Spleen (tissue), 11 donors: ENCODE measurements around the gene LRRC4C. TPM values are rescaled to one million over a fixed set of nuclear protein-coding genes. Genes with fewer than 3 reads are reported as not detected.

Experiments used
- DNase-seq: peaks from one replicate; pipeline ENCODE4 v3.0.0-alpha.2; 2020
- H3K27ac ChIP-seq, 8 donors: fragments of 200-600 bp; sonication (generic) in 7 of 8; 1 replicate in 4 of 8; 2 replicates in 4 of 8; pipeline versions ENCODE4 v1.5.0 to v1.8.0; 2016 to 2021; ENCODE audit warnings: inconsistent platforms in 4 of 8, mild to moderate bottlenecking in 4 of 8, moderate library complexity in 1 of 8
- H3K27me3 ChIP-seq, 7 donors: fragments of 200-600 bp; sonication (generic) in 6 of 7; replicated peaks in 1 of 7; 1 replicate in 4 of 7; 2 replicates in 3 of 7; pipeline versions ENCODE4 v1.5.0 to v1.8.0; 2016 to 2021; ENCODE audit warnings: inconsistent platforms in 3 of 7, mild to moderate bottlenecking in 1 of 7
- H3K36me3 ChIP-seq, 6 donors: fragments of 200-600 bp; sonication (generic) in 5 of 6; 1 replicate in 4 of 6; 2 replicates in 2 of 6; pipeline versions ENCODE4 v1.5.0 to v1.8.0; 2016 to 2021; ENCODE audit warnings: inconsistent platforms in 2 of 6
- H3K4me1 ChIP-seq, 6 donors: fragments of 200-600 bp; sonication (generic) in 5 of 6; 1 replicate in 3 of 6; 2 replicates in 3 of 6; pipeline versions ENCODE4 v1.5.0 to v1.8.0; 2016 to 2021; ENCODE audit warnings: inconsistent platforms in 3 of 6
- H3K4me3 ChIP-seq, 8 donors: fragments of 200-600 bp; sonication (generic) in 7 of 8; 1 replicate in 4 of 8; 2 replicates in 4 of 8; pipeline versions ENCODE4 v1.5.0 to v1.8.0; 2016 to 2021; ENCODE audit warnings: inconsistent platforms in 4 of 8, mild to moderate bottlenecking in 4 of 8, moderate library complexity in 2 of 8
- H3K9me3 ChIP-seq, 8 donors: fragments of 200-600 bp; sonication (generic) in 7 of 8; 1 replicate in 4 of 8; 2 replicates in 4 of 8; pipeline versions ENCODE4 v1.5.0 to v1.8.0; 2016 to 2021; ENCODE audit warnings: inconsistent platforms in 4 of 8
- CTCF ChIP-seq, 11 experiments: fragments of 200-600 bp in 7 of 11; fragments of 450-650 bp in 4 of 11; sonication (generic) in 4 of 11; IDR thresholded peaks in 8 of 11; conservative IDR thresholded peaks in 3 of 11; 1 replicate in 7 of 11; 2 replicates in 4 of 11; pipeline versions ENCODE4 v1.4.0 to v1.8.0; 2016 to 2021; ENCODE audit warnings: antibody characterized with exemption in 11 of 11, inconsistent platforms in 4 of 11, mild to moderate bottlenecking in 1 of 11
- POLR2A ChIP-seq, 3 donors: fragments of 450-650 bp; IDR thresholded peaks; one replicate each; pipeline ENCODE4 v1.5.1; 2017; ENCODE audit warnings: antibody characterized with exemption in 3 of 3, mild to moderate bottlenecking in 1 of 3
- POLR2AphosphoS5 ChIP-seq, 3 donors: sonication (generic); formaldehyde crosslinking; IDR thresholded peaks; one replicate each; pipeline ENCODE4 v1.5.1; 2017; ENCODE audit warnings: antibody characterized with exemption in 3 of 3
- WGBS, 5 donors: extraction: QIAGEN DNeasy Blood & Tissue Kit in 3 of 5; methylation state at CpG; one replicate each; pipeline versions ENCODE4 v1.1.5 to v1.1.7; 2013 to 2018; 5-methylcytosine and 5-hydroxymethylcytosine counted together
- intact Hi-C: fragments of 100-400 bp; cut with DNase I; formaldehyde crosslinking; loops from one replicate; pipeline ENCODE4 v1.15.0; 2023; ENCODE audit warnings: low total_unique reads
- polyA plus RNA-seq, 3 donors: library from polyadenylated mRNA; stranded (reverse); fragments of 200-250 nt; gene quantifications; one replicate each; pipeline ENCODE4 v1.2.1, GENCODE V29; 2013
- total RNA-seq, 7 donors: library from RNA; depleted of rRNA in 3 of 7; stranded (reverse); fragments of >200 nt in 3 of 7; fragmentation: NEBNext Ultra II Directional in 4 of 7; extraction: Animal tissue kit (Norgen Biotek cat#: 25700) in 4 of 7; gene quantifications; one replicate each; pipeline versions ENCODE4 v1.1.0 to v1.2.1, GENCODE V29; 2016 to 2021
- donor health status: healthy with polysubstance abuse.
- donor health status: DM: no; HTN: no; CAD: no; lungs with moderate emphysema.
- donor health status: DM: no; HTN: no; CAD: no.
- donor health status: Bipolar disorder and iron deficiency.
- donor health status: healthy.
- donor health status: DM: no; HTN: no; CAD: no.
- donor health status: DM: yes; HTN: yes; CAD: no.

Gene LRRC4C
- total and polyA plus RNA-seq, 10 donors: 0.15 to 8.9 (median 1.9) TPM

GRCh38 chr11:40387240-40387980 is 1072.0 kb downstream of the LRRC4C start:
- intact Hi-C loops: no loop called here
- TF ChIP-seq POLR2A (IDR thresholded peaks at IDR 0.05) (no peak), POLR2AphosphoS5 (IDR thresholded peaks at IDR 0.05) (no peak), CTCF (IDR thresholded peaks at IDR 0.05 in 8 of 11, conservative IDR thresholded peaks at IDR 0.05 in 3 of 11) (no peak)
- H3K4me3 ChIP-seq: no peak overlapping the region
- no peaks in the 10 kb centered on the region for H3K36me3 ChIP-seq
- H3K9me3 ChIP-seq: peaks cover 0 to 5% (median 0%) of the 10 kb centered on the region in 8 donors
- H3K4me1 ChIP-seq: no peaks in the 10 kb centered on the region
- no peak for DNase-seq
- WGBS, 5 donors: 81 to 98% (median 88%) methylated on average over 2 of the region's 2 CpGs
- H3K27ac ChIP-seq: no peak overlapping the region
- H3K27me3 ChIP-seq: no peaks in the 10 kb centered on the region

GRCh38 chr11:40384991-40385390 is 1074.5 kb downstream of the LRRC4C start:
- Histone ChIP-seq H3K27ac (no peak overlapping the region), H3K27me3 (no peaks in the 10 kb centered on the region), H3K36me3 (no peaks in the 10 kb centered on the region), H3K4me3 (no peak overlapping the region), H3K9me3 (peaks cover 0 to 5% (median 0%) of the 10 kb centered on the region in 8 donors), H3K4me1 (no peaks in the 10 kb centered on the region)
- WGBS, 5 donors: 65 to 88% (median 71%) methylated on average over 1 of the region's 1 CpG
- no peak for DNase-seq
- TF ChIP-seq POLR2AphosphoS5 (IDR thresholded peaks at IDR 0.05) (no peak), POLR2A (IDR thresholded peaks at IDR 0.05) (no peak), CTCF (IDR thresholded peaks at IDR 0.05 in 8 of 11, conservative IDR thresholded peaks at IDR 0.05 in 3 of 11) (no peak)
- intact Hi-C loops: no loop called here

- no peak for DNase-seq
- Histone ChIP-seq H3K36me3 (no peaks in the 10 kb centered on the region), H3K4me3 (no peak overlapping the region), H3K27ac (no peak overlapping the region), H3K4me1 (no peaks in the 10 kb centered on the region), H3K27me3 (no peaks in the 10 kb centered on the region), H3K9me3 (peaks cover 0 to 5% (median 0%) of the 10 kb centered on the region in 8 donors)
- 74 to 93% (median 89%) methylated on average over 3 of the region's 3 CpGs for WGBS, 5 donors
- intact Hi-C loops: no loop called here
- no peak for TF ChIP-seq POLR2AphosphoS5 (IDR thresholded peaks at IDR 0.05)
- TF ChIP-seq CTCF (IDR thresholded peaks at IDR 0.05 in 8 of 11, conservative IDR thresholded peaks at IDR 0.05 in 3 of 11): no peak
- TF ChIP-seq POLR2A (IDR thresholded peaks at IDR 0.05): no peak
These were observed 1078.0 kb downstream of the LRRC4C start for GRCh38 chr11:40381481-40381880.

- H3K9me3 ChIP-seq: peaks cover 0 to 5% (median 0%) of the 10 kb centered on the region in 8 donors
- H3K36me3 ChIP-seq: no peaks in the 10 kb centered on the region
- intact Hi-C loops: no loop called here
- no peaks in the 10 kb centered on the region for H3K4me1 ChIP-seq
- DNase-seq: no peak
- 76 to 86% (median 83%) methylated on average over 5 of the region's 5 CpGs for WGBS, 5 donors
- H3K27me3 ChIP-seq: no peaks in the 10 kb centered on the region
- TF ChIP-seq POLR2A (IDR thresholded peaks at IDR 0.05) (no peak), CTCF (IDR thresholded peaks at IDR 0.05 in 8 of 11, conservative IDR thresholded peaks at IDR 0.05 in 3 of 11) (no peak), POLR2AphosphoS5 (IDR thresholded peaks at IDR 0.05) (no peak)
- H3K27ac ChIP-seq: no peak overlapping the region
- no peak overlapping the region for H3K4me3 ChIP-seq
These were observed 1078.6 kb downstream of the LRRC4C start for GRCh38 chr11:40380835-40381234.
